Measurements from ENCODE around the gene PDIA6.

The PDIA6 gene

GRCh38 chr2:10848541-10848940, 36.0 kb upstream of the PDIA6 start:
- TF ChIP-seq CTCF (IDR thresholded peaks at IDR 0.05; ENCODE audit: insufficient read depth, low read depth, low read length, missing control alignments), result no peak
- no peak overlapping the region for H3K4me3 ChIP-seq (ENCODE audit: low read depth, low read length)
- no peak for DNase-seq (ENCODE audit: low read depth)

- H3K4me3 ChIP-seq (ENCODE audit: low read depth, low read length), result no peak overlapping the region
- no peak for DNase-seq (ENCODE audit: low read depth)
- no peak for TF ChIP-seq CTCF (IDR thresholded peaks at IDR 0.05; ENCODE audit: insufficient read depth, low read depth, low read length, missing control alignments)
Measured at GRCh38 chr2:10847008-10847407, 34.4 kb upstream of the PDIA6 start.

- no peak for DNase-seq (ENCODE audit: low read depth)
- no peak for TF ChIP-seq CTCF (IDR thresholded peaks at IDR 0.05; ENCODE audit: insufficient read depth, low read depth, low read length, missing control alignments)
Measured at GRCh38 chr2:10846110-10846861, 33.7 kb upstream of the PDIA6 start.

GRCh38 chr2:10845640-10846039, 33.1 kb upstream of the PDIA6 start:
- DNase-seq (ENCODE audit: low read depth), result no peak
- no peak for TF ChIP-seq CTCF (IDR thresholded peaks at IDR 0.05; ENCODE audit: insufficient read depth, low read depth, low read length, missing control alignments)

More at GRCh38 chr2:10846110-10846861, 33.7 kb upstream of the PDIA6 start:
- H3K4me3 ChIP-seq (ENCODE audit: low read depth, low read length), result no peak overlapping the region

GRCh38 chr2:10844097-10844496, 31.5 kb upstream of the PDIA6 start:
- DNase-seq (ENCODE audit: low read depth), result no peak
- no peak overlapping the region for H3K4me3 ChIP-seq (ENCODE audit: low read depth, low read length)
- TF ChIP-seq CTCF (IDR thresholded peaks at IDR 0.05; ENCODE audit: insufficient read depth, low read depth, low read length, missing control alignments), result no peak

More at GRCh38 chr2:10845640-10846039, 33.1 kb upstream of the PDIA6 start:
- H3K4me3 ChIP-seq (ENCODE audit: low read depth, low read length), result no peak overlapping the region

GRCh38 chr2:10842506-10842905, 29.9 kb upstream of the PDIA6 start:
- TF ChIP-seq CTCF (IDR thresholded peaks at IDR 0.05; ENCODE audit: insufficient read depth, low read depth, low read length, missing control alignments), result no peak
- no peak for DNase-seq (ENCODE audit: low read depth)

More at GRCh38 chr2:10842506-10842905, 29.9 kb upstream of the PDIA6 start:
- H3K4me3 ChIP-seq (ENCODE audit: low read depth, low read length), result no peak overlapping the region

Data from GM12865 (cell line).